HEK293 (cell line): Measurements from ENCODE around the gene COL3A1.

Experiments used
- CTCF ChIA-PET: fragments of 350-600 bp; formaldehyde crosslinking; extraction: SDS; loops from one replicate; lab custom pipeline; 2021; ENCODE audit warnings: antibody characterized with exemption; lab: Yijun Ruan, JAX
- POLR2A ChIA-PET: fragments of 300-600 bp; formaldehyde crosslinking; extraction: SDS; loops from one replicate; lab custom pipeline; 2020; ENCODE audit warnings: antibody characterized with exemption, inconsistent platforms; lab: Yijun Ruan, JAX
- H3K27ac ChIP-seq: fragments of 200-500 bp; sonication (Bioruptor generic); 2 replicates; pipeline ENCODE4 v1.5.1; 2014; ENCODE audit warnings: low read depth, low read length, control low read depth, inconsistent platforms; ENCODE audit errors: extremely low read depth
- H3K36me3 ChIP-seq, 2 experiments: fragments of 200-500 bp in 1 of 2; sonication (Bioruptor generic) in 1 of 2; 1 replicate in 1 of 2; 2 replicates in 1 of 2; pipeline ENCODE4 v1.5.1; 2014 to 2017; ENCODE audit warnings: inconsistent platforms in 2 of 2, low read length in 2 of 2; ENCODE audit not compliant: control insufficient read depth in 2 of 2, insufficient read depth in 1 of 2
- H3K4me1 ChIP-seq: fragments of 200-500 bp; sonication (Bioruptor generic); 2 replicates; pipeline ENCODE4 v1.5.1; 2014; ENCODE audit warnings: mild to moderate bottlenecking, low read length, inconsistent platforms; ENCODE audit not compliant: control insufficient read depth, insufficient read depth
- H3K4me3 ChIP-seq: 2 replicates; pipeline ENCODE4 v1.5.1; 2011; ENCODE audit warnings: low read depth, mild to moderate bottlenecking, control low read depth, low read length, moderate library complexity
- H3K9me3 ChIP-seq: fragments of 200-500 bp; sonication (Bioruptor generic); 2 replicates; pipeline ENCODE4 v1.5.1; 2014; ENCODE audit warnings: low read depth, low read length, inconsistent platforms; ENCODE audit not compliant: control insufficient read depth, insufficient read depth
- GLI2 ChIP-seq: fragments of 450-650 bp; formaldehyde crosslinking; IDR thresholded peaks from 2 replicates; pipeline ENCODE4; 2017; ENCODE audit warnings: missing biosample characterization, missing genetic modification characterization, low read depth, borderline replicate concordance
- IKZF3 ChIP-seq: fragments of 450-650 bp; IDR thresholded peaks from 2 replicates; pipeline ENCODE4 v1.5.0; 2018; ENCODE audit warnings: missing biosample characterization, mild to moderate bottlenecking, missing genetic modification characterization, moderate library complexity
- SCRT1 ChIP-seq: fragments of 450-650 bp; formaldehyde crosslinking; IDR thresholded peaks from 2 replicates; pipeline ENCODE4 v1.5.1; 2016; ENCODE audit warnings: missing biosample characterization, missing genetic modification characterization, borderline replicate concordance
- SP3 ChIP-seq: fragments of 450-650 bp; formaldehyde crosslinking; IDR thresholded peaks from 2 replicates; pipeline ENCODE4 v1.5.1; 2016; ENCODE audit warnings: missing biosample characterization, missing genetic modification characterization
- ZBTB8A ChIP-seq: fragments of 450-650 bp; formaldehyde crosslinking; IDR thresholded peaks from 2 replicates; pipeline ENCODE4 v1.5.1; 2016; ENCODE audit warnings: missing biosample characterization, missing genetic modification characterization
- ZFP69B ChIP-seq: fragments of 450-650 bp; formaldehyde crosslinking; IDR thresholded peaks from 2 replicates; pipeline ENCODE4 v1.5.1; 2016; ENCODE audit warnings: missing biosample characterization, missing genetic modification characterization
- ZNF112 ChIP-seq: fragments of 450-650 bp; formaldehyde crosslinking; IDR thresholded peaks from 2 replicates; pipeline ENCODE4 v1.5.0; 2017; ENCODE audit warnings: missing biosample characterization, missing genetic modification characterization
- ZNF114 ChIP-seq: fragments of 450-650 bp; formaldehyde crosslinking; IDR thresholded peaks from 2 replicates; pipeline ENCODE4 v1.5.0; 2017; ENCODE audit warnings: missing biosample characterization, missing genetic modification characterization
- ZNF174 ChIP-seq: fragments of 450-650 bp; formaldehyde crosslinking; IDR thresholded peaks from 2 replicates; pipeline ENCODE4 v1.5.0; 2017; ENCODE audit warnings: missing biosample characterization, mild to moderate bottlenecking, missing genetic modification characterization
- ZNF23 ChIP-seq: fragments of 450-650 bp; formaldehyde crosslinking; IDR thresholded peaks from 2 replicates; pipeline ENCODE4 v1.5.1; 2016; ENCODE audit warnings: missing biosample characterization, missing genetic modification characterization, borderline replicate concordance
- ZNF266 ChIP-seq: fragments of 450-650 bp; formaldehyde crosslinking; IDR thresholded peaks from 2 replicates; pipeline ENCODE4 v1.5.1; 2016; ENCODE audit warnings: missing biosample characterization, missing genetic modification characterization, low read depth
- ZNF394 ChIP-seq: fragments of 450-650 bp; formaldehyde crosslinking; IDR thresholded peaks from 2 replicates; pipeline ENCODE4 v1.5.1; 2016; ENCODE audit warnings: missing biosample characterization, missing genetic modification characterization, mild to moderate bottlenecking, moderate library complexity, borderline replicate concordance
- ZNF423 ChIP-seq: fragments of 450-650 bp; formaldehyde crosslinking; IDR thresholded peaks from 2 replicates; pipeline ENCODE4 v1.5.1; 2016; ENCODE audit warnings: missing biosample characterization, missing genetic modification characterization
- ZNF558 ChIP-seq: fragments of 450-650 bp; formaldehyde crosslinking; IDR thresholded peaks from 2 replicates; pipeline ENCODE4 v1.5.1; 2016; ENCODE audit warnings: missing biosample characterization, missing genetic modification characterization
- ZNF560 ChIP-seq: fragments of 450-650 bp; formaldehyde crosslinking; IDR thresholded peaks from 2 replicates; pipeline ENCODE4 v1.5.1; 2017; ENCODE audit warnings: missing biosample characterization, missing genetic modification characterization, borderline replicate concordance
- ZNF664 ChIP-seq: fragments of 450-650 bp; formaldehyde crosslinking; IDR thresholded peaks from 2 replicates; pipeline ENCODE4 v1.5.1; 2016; ENCODE audit warnings: missing biosample characterization, missing genetic modification characterization
- ZNF701 ChIP-seq: fragments of 450-650 bp; formaldehyde crosslinking; IDR thresholded peaks from 2 replicates; pipeline ENCODE4 v1.5.1; 2016; ENCODE audit warnings: missing biosample characterization, missing genetic modification characterization
- ZNF830 ChIP-seq: fragments of 450-650 bp; IDR thresholded peaks from 2 replicates; pipeline ENCODE4 v1.5.0; 2018; ENCODE audit warnings: missing biosample characterization, missing genetic modification characterization, low read depth, mild to moderate bottlenecking, moderate library complexity
- ZXDB ChIP-seq: fragments of 450-650 bp; formaldehyde crosslinking; IDR thresholded peaks from 2 replicates; pipeline ENCODE4 v1.5.1; 2016; ENCODE audit warnings: missing biosample characterization, missing genetic modification characterization
- TF ChIP-seq, protein P1 (sequence below): fragments of 450-650 bp; formaldehyde crosslinking; IDR thresholded peaks from 2 replicates; pipeline ENCODE4 v1.5.1; 2017; ENCODE audit warnings: missing biosample characterization, mild to moderate bottlenecking, missing genetic modification characterization, moderate library complexity
- TF ChIP-seq, protein P2 (sequence below): fragments of 450-650 bp; formaldehyde crosslinking; IDR thresholded peaks from 2 replicates; pipeline ENCODE4 v1.5.1; 2016; ENCODE audit warnings: missing biosample characterization, missing genetic modification characterization
- TF ChIP-seq, protein P3 (sequence below): fragments of 450-650 bp; formaldehyde crosslinking; conservative IDR thresholded peaks from 2 replicates; pipeline ENCODE4 v1.5.1; 2016; ENCODE audit warnings: low read depth, missing biosample characterization, missing genetic modification characterization
- TF ChIP-seq, protein P4 (sequence below): fragments of 450-650 bp; formaldehyde crosslinking; IDR thresholded peaks from 2 replicates; pipeline ENCODE4 v1.5.1; 2017; ENCODE audit warnings: missing biosample characterization, missing genetic modification characterization

COL3A1 gene

DNA sequence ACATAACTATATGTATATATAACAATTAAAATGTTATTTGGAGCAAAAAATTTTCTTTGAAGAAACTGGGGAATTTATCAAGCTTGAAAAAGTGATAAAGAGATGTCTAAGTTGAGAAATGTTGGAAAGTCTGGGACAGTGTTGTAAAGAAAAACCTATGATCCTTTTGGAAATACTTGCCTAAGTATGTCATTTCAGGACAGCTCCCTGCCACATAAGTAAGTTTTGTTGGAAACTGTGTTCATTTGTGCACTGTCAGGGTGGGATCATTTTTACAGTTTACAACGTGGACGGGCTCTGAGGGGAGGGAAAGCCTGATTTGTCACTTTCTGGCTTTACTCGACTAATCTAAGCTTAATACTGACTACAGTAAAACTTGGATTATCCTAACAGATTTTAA is 10.4 kb upstream of the COL3A1 start:
- Histone ChIP-seq H3K27ac (no peak overlapping the region), H3K4me3 (no peak overlapping the region)

DNA sequence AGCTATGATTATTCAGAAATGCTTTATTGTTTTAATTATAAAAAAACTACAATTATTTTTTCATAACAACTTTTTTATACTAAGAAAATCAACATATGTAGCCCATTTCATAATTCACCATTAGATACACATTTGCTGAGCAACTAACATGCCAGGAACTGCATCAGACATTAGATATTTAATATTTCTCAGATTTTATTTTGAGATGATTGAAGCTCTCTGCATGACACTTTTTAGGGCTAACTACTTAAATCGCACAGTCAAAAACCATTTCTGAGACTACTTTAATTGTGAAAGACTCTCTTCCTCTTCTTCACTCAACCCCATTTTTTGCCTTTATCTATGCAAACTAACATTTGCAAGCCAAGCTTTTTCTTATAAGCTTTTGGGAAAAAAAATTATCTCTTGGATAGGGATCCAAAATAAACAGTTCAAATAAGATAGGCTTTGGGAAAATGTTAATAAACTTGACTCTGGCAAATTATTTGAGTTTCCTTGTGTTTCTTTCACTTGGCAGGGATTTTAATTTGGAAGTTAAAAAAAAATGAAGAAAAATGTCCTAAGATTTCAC is 9.1 kb upstream of the COL3A1 start:
- TF ChIP-seq, protein P1, sequence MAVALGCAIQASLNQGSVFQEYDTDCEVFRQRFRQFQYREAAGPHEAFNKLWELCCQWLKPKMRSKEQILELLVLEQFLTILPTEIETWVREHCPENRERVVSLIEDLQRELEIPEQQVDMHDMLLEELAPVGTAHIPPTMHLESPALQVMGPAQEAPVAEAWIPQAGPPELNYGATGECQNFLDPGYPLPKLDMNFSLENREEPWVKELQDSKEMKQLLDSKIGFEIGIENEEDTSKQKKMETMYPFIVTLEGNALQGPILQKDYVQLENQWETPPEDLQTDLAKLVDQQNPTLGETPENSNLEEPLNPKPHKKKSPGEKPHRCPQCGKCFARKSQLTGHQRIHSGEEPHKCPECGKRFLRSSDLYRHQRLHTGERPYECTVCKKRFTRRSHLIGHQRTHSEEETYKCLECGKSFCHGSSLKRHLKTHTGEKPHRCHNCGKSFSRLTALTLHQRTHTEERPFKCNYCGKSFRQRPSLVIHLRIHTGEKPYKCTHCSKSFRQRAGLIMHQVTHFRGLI (tag by site-specific recombination): no peak
- no peak for TF ChIP-seq ZNF558 (tag by site-specific recombination)
- no peak for TF ChIP-seq ZNF174 (tag by site-specific recombination)
- no peak for TF ChIP-seq ZNF266 (tag by site-specific recombination)
- TF ChIP-seq ZNF664: no peak
- no peak for TF ChIP-seq ZXDB
- no peak for TF ChIP-seq IKZF3 (tag by site-specific recombination)
- no peak for TF ChIP-seq ZNF423 (tag by site-specific recombination)
- TF ChIP-seq, protein P2, sequence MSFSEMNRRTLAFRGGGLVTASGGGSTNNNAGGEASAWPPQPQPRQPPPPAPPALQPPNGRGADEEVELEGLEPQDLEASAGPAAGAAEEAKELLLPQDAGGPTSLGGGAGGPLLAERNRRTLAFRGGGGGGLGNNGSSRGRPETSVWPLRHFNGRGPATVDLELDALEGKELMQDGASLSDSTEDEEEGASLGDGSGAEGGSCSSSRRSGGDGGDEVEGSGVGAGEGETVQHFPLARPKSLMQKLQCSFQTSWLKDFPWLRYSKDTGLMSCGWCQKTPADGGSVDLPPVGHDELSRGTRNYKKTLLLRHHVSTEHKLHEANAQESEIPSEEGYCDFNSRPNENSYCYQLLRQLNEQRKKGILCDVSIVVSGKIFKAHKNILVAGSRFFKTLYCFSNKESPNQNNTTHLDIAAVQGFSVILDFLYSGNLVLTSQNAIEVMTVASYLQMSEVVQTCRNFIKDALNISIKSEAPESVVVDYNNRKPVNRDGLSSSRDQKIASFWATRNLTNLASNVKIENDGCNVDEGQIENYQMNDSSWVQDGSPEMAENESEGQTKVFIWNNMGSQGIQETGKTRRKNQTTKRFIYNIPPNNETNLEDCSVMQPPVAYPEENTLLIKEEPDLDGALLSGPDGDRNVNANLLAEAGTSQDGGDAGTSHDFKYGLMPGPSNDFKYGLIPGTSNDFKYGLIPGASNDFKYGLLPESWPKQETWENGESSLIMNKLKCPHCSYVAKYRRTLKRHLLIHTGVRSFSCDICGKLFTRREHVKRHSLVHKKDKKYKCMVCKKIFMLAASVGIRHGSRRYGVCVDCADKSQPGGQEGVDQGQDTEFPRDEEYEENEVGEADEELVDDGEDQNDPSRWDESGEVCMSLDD (tag by site-specific recombination): no peak
- TF ChIP-seq, protein P3, sequence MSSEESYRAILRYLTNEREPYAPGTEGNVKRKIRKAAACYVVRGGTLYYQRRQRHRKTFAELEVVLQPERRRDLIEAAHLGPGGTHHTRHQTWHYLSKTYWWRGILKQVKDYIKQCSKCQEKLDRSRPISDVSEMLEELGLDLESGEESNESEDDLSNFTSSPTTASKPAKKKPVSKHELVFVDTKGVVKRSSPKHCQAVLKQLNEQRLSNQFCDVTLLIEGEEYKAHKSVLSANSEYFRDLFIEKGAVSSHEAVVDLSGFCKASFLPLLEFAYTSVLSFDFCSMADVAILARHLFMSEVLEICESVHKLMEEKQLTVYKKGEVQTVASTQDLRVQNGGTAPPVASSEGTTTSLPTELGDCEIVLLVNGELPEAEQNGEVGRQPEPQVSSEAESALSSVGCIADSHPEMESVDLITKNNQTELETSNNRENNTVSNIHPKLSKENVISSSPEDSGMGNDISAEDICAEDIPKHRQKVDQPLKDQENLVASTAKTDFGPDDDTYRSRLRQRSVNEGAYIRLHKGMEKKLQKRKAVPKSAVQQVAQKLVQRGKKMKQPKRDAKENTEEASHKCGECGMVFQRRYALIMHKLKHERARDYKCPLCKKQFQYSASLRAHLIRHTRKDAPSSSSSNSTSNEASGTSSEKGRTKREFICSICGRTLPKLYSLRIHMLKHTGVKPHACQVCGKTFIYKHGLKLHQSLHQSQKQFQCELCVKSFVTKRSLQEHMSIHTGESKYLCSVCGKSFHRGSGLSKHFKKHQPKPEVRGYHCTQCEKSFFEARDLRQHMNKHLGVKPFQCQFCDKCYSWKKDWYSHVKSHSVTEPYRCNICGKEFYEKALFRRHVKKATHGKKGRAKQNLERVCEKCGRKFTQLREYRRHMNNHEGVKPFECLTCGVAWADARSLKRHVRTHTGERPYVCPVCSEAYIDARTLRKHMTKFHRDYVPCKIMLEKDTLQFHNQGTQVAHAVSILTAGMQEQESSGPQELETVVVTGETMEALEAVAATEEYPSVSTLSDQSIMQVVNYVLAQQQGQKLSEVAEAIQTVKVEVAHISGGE (tag by site-specific recombination): no peak
- TF ChIP-seq ZNF394 (tag by site-specific recombination): no peak
- TF ChIP-seq ZNF560 (tag by site-specific recombination): no peak
- TF ChIP-seq ZNF701 (tag by site-specific recombination): no peak
- TF ChIP-seq ZBTB8A (tag by site-specific recombination): no peak
- TF ChIP-seq GLI2: no peak
- no peak for TF ChIP-seq SCRT1 (tag by site-specific recombination)
- H3K4me1 ChIP-seq: no peaks in the 10 kb centered on the region
- ChIA-PET POLR2A (no interaction called here), CTCF (interaction anchor here (0.7 kb wide), 2 partner anchors 389 to 700 kb away, joined by 3 to 6 read pairs; no protein-coding TSS in a partner anchor)
- H3K9me3 ChIP-seq: no peaks in the 10 kb centered on the region
- H3K27ac ChIP-seq: no peak overlapping the region
- H3K36me3 ChIP-seq: no peaks in the 10 kb centered on the region
- no peak overlapping the region for H3K4me3 ChIP-seq

More for the DNA sequence above, 10.4 kb upstream of the COL3A1 start:
- ChIA-PET POLR2A (no interaction called here), CTCF (no interaction called here)
- Histone ChIP-seq H3K36me3 (no peaks in the 10 kb centered on the region), H3K9me3 (no peaks in the 10 kb centered on the region), H3K4me1 (no peaks in the 10 kb centered on the region)
- TF ChIP-seq ZNF114 (tag by site-specific recombination): no peak
- no peak for TF ChIP-seq ZNF112 (tag by site-specific recombination)
- TF ChIP-seq ZXDB: no peak
- TF ChIP-seq ZNF23 (tag by site-specific recombination): no peak
- TF ChIP-seq ZFP69B (tag by site-specific recombination): no peak
- no peak for TF ChIP-seq ZNF830
- TF ChIP-seq, protein P4, sequence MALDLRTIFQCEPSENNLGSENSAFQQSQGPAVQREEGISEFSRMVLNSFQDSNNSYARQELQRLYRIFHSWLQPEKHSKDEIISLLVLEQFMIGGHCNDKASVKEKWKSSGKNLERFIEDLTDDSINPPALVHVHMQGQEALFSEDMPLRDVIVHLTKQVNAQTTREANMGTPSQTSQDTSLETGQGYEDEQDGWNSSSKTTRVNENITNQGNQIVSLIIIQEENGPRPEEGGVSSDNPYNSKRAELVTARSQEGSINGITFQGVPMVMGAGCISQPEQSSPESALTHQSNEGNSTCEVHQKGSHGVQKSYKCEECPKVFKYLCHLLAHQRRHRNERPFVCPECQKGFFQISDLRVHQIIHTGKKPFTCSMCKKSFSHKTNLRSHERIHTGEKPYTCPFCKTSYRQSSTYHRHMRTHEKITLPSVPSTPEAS (tag by site-specific recombination): no peak
- no peak for TF ChIP-seq SP3
- TF ChIP-seq, all 188 proteins: peak for 0
